HepG2 (cell line): ENCODE results near the gene DRAP1. TPM values are rescaled to one million over a fixed set of nuclear protein-coding genes. Genes with fewer than 3 reads are reported as not detected.

ENCODE experiments used
- ATAC-seq: fragments of 200-7000 bp; cut with Tn5 transposase; 3 replicates; pipeline ENCODE4 v1.9.1; 2020; ENCODE audit warnings: mild to moderate bottlenecking, moderate library complexity
- BruUV-seq: library from RNA; stranded (reverse); fragments of 400-500 nt; replicated peaks from 2 replicates; lab custom pipeline; 2021; lab: Mats Ljungman, UMichigan
- CTCF ChIA-PET: fragments of 300-600 bp; formaldehyde crosslinking; extraction: SDS; loops from one replicate; lab custom pipeline; 2021; ENCODE audit warnings: low total read pairs, inconsistent platforms, low intra/inter-chr PET ratio; lab: Yijun Ruan, JAX
- POLR2A ChIA-PET: fragments of 350-600 bp; sonication (Branson Sonifier 250); formaldehyde crosslinking; loops from one replicate; lab custom pipeline; 2020; ENCODE audit warnings: antibody characterized with exemption, inconsistent platforms; lab: Yijun Ruan, JAX
- DNase-seq: peaks from one replicate; pipeline ENCODE4 v3.0.0-alpha.2; 2015; ENCODE audit warnings: low spot score
- FAIRE-seq: peaks from 3 replicates; lab custom pipeline; 2011; peaks lifted over from hg19 to GRCh38; lab: Jason Lieb, UNC
- H2AFZ ChIP-seq: one replicate; pipeline ENCODE4 v1.6.1; 2011; ENCODE audit warnings: low read length, inconsistent platforms
- H3K27ac ChIP-seq: fragments of 300-600 bp; 3 replicates; pipeline ENCODE4 v1.8.0; 2011; ENCODE audit warnings: mixed run types, mild to moderate bottlenecking, mixed read lengths, low read length, inconsistent platforms; ENCODE audit not compliant: insufficient read depth; ENCODE audit errors: extremely low read length
- H3K27me3 ChIP-seq, 2 experiments: fragments of 200-600 bp in 1 of 2; 2 replicates in 1 of 2; 3 replicates in 1 of 2; pipeline versions ENCODE4 v1.6.0 to v1.8.0; 2011; ENCODE audit warnings: low read length in 2 of 2, mild to moderate bottlenecking in 2 of 2, moderate library complexity in 2 of 2, inconsistent platforms in 1 of 2; ENCODE audit not compliant: insufficient read depth in 2 of 2, control insufficient read depth in 1 of 2
- H3K36me3 ChIP-seq, 2 experiments: fragments of 200-600 bp in 1 of 2; replicated peaks in 1 of 2; 2 replicates in 1 of 2; 3 replicates in 1 of 2; pipeline versions ENCODE4 v1.5.1 to v1.8.0; 2011; ENCODE audit warnings: low read length in 2 of 2, inconsistent platforms in 1 of 2; ENCODE audit not compliant: insufficient read depth in 2 of 2, control insufficient read depth in 1 of 2
- H3K4me1 ChIP-seq: 2 replicates; pipeline ENCODE4 v1.5.1; 2012; ENCODE audit warnings: low read length, inconsistent platforms; ENCODE audit not compliant: insufficient read depth
- H3K4me2 ChIP-seq: 2 replicates; pipeline ENCODE4 v1.6.0; 2011; ENCODE audit warnings: low read depth, low read length, inconsistent platforms
- H3K4me3 ChIP-seq, 3 experiments: fragments of 200-600 bp in 1 of 3; sonication (generic), shearing (Covaris generic) in 1 of 3; replicated peaks in 1 of 3; 2 replicates each; pipeline ENCODE4 v1.5.1; 2011 to 2016; ENCODE audit warnings: low read length in 3 of 3, inconsistent platforms in 2 of 3, low read depth in 2 of 3, mild to moderate bottlenecking in 2 of 3, control low read depth in 1 of 3, mixed read lengths in 1 of 3; ENCODE audit not compliant: insufficient read depth in 1 of 3
- H3K79me2 ChIP-seq: one replicate; pipeline ENCODE4 v1.6.1; 2011; ENCODE audit warnings: low read length, inconsistent platforms; ENCODE audit not compliant: insufficient read depth
- H3K9ac ChIP-seq: 2 replicates; pipeline ENCODE4 v1.6.0; 2011; ENCODE audit warnings: mild to moderate bottlenecking, low read depth, low read length, inconsistent platforms; ENCODE audit not compliant: insufficient read depth
- H3K9me3 ChIP-seq: 2 replicates; pipeline ENCODE4 v1.5.1; 2012; ENCODE audit warnings: mild to moderate bottlenecking, low read length
- H4K20me1 ChIP-seq: 2 replicates; pipeline ENCODE4 v1.6.0; 2011; ENCODE audit warnings: inconsistent platforms, mild to moderate bottlenecking, low read length, moderate library complexity; ENCODE audit not compliant: insufficient read depth
- ARID5B ChIP-seq: IDR thresholded peaks from 2 replicates; pipeline ENCODE4 v1.4.0; 2020; ENCODE audit warnings: mild to moderate bottlenecking, missing genetic modification reagents
- MBD4 ChIP-seq: IDR thresholded peaks from 2 replicates; pipeline ENCODE4 v1.6.1; 2012; ENCODE audit warnings: low read length, inconsistent platforms, borderline replicate concordance
- RXRA ChIP-seq: sonication (generic); formaldehyde crosslinking; IDR thresholded peaks from 2 replicates; pipeline ENCODE4 v1.5.1; 2020; ENCODE audit warnings: missing genetic modification reagents
- ZBTB8A ChIP-seq: sonication (generic); formaldehyde crosslinking; IDR thresholded peaks from 2 replicates; pipeline ENCODE4 v1.4.0; 2020; ENCODE audit warnings: mild to moderate bottlenecking, low read depth, missing genetic modification reagents, borderline replicate concordance
- ZNF160 ChIP-seq: sonication (generic); formaldehyde crosslinking; IDR thresholded peaks from 2 replicates; pipeline ENCODE4 v1.8.0; 2022; ENCODE audit warnings: mild to moderate bottlenecking, inconsistent platforms, missing genetic modification reagents
- ZNF7 ChIP-seq: IDR thresholded peaks from 2 replicates; pipeline ENCODE4 v1.6.1; 2016; ENCODE audit warnings: missing biosample characterization, missing genetic modification reagents
- WGBS: methylation state at CpG from one replicate; pipeline ENCODE4 v1.1.6; 2017; ENCODE audit warnings: low lambda C conversion rate; 5-methylcytosine and 5-hydroxymethylcytosine counted together
- in situ Hi-C: cut with HindIII; loops from 2 replicates; pipeline ENCODE4 v1.10.0; 2017; ENCODE audit warnings: low pct_unique_long_range_greater_than_20kb; ENCODE audit not compliant: extremely low pct_ligation_motif_present
- intact Hi-C: fragments of 100-400 bp; cut with micrococcal nuclease; formaldehyde crosslinking; loops from one replicate; pipeline ENCODE4 v1.10.0; 2022; ENCODE audit not compliant: unreplicated experiment
- polyA plus RNA-seq, 8 experiments: library from polyadenylated mRNA; depleted of rRNA in 3 of 8; stranded (reverse) in 7 of 8; unstranded in 1 of 8; fragments of >200 nt; fragmentation: Illumina TruSeq in 4 of 8; extraction: Trizol in 4 of 8; gene quantifications; 2 replicates each; pipeline versions ENCODE4 v1.2.1 to v1.2.3, GENCODE V29; 2011 to 2016; ENCODE audit warnings: low read depth in 4 of 8, missing spikeins in 1 of 8, mixed read lengths in 1 of 8; ENCODE audit not compliant: insufficient read depth in 1 of 8
- total RNA-seq, 5 experiments: library from RNA; depleted of rRNA; stranded (reverse); fragments of >200 nt; fragmentation: Illumina TruSeq; extraction: Trizol; gene quantifications; 2 replicates each; pipeline ENCODE4 v1.2.3, GENCODE V29; 2016; ENCODE audit warnings: low read depth in 1 of 5

DRAP1 gene
- total and polyA plus RNA-seq, 2 of the 13 experiments (the other 11 are each of a cell fraction or from before 2014, with no cell fraction given): 46.8 to 52.3 TPM

- Histone ChIP-seq H3K4me2 (no peak overlapping the region), H2AFZ (no peak overlapping the region), H3K9me3 (no peaks in the 10 kb centered on the region), H4K20me1 (no peaks in the 10 kb centered on the region), H3K27me3 (peaks cover 0 to 10% of the 10 kb centered on the region in 2 experiments; a peak in 3 of 5 replicates), H3K4me3 (no peak overlapping the region), H3K36me3 (no peaks in the 10 kb centered on the region), H3K79me2 (no peaks in the 10 kb centered on the region), H3K4me1 (peaks cover 27% of the 10 kb centered on the region), H3K9ac (no peak overlapping the region), H3K27ac (no peak overlapping the region)
- in situ Hi-C loops (no loop called here), intact Hi-C loops (no loop called here)
- POLR2A ChIA-PET: no interaction called here
- no TSS peak for BruUV-seq
- ATAC-seq (no peak), DNase-seq (no peak), FAIRE-seq (no peak)
- CTCF ChIA-PET: no interaction called here
- WGBS: 12% methylated on average over 4 of the region's 4 CpGs
- TF ChIP-seq MBD4 (no peak), RXRA (CRISPR knock-in tag) (no peak), ZBTB8A (CRISPR knock-in tag) (no peak), ZNF7 (CRISPR knock-in tag) (no peak), ZNF160 (CRISPR knock-in tag) (no peak), ARID5B (CRISPR knock-in tag) (no peak)
Measured at GRCh38 chr11:65937766-65938165, 18.5 kb downstream of the DRAP1 start.
